Mononuclear cell (primary cell): ENCODE results near the gene CTDSP2. TPM values are rescaled to one million over a fixed set of nuclear protein-coding genes. Genes with fewer than 3 reads are reported as not detected.
"Not testable (repeated sequence)": the region's sequence is repeated elsewhere in the genome, so short reads cannot be mapped to it uniquely, and the experiment has no call there.

ENCODE experiments used
- H3K27me3 ChIP-seq: 2 replicates; pipeline ENCODE4 v1.6.0; 2011; ENCODE audit warnings: low read length, control low read depth; ENCODE audit not compliant: insufficient read depth
- H3K4me1 ChIP-seq: 2 replicates; pipeline ENCODE4 v1.5.1; 2011; ENCODE audit warnings: mild to moderate bottlenecking, low read length, control low read depth; ENCODE audit not compliant: insufficient read depth
- H3K4me3 ChIP-seq: 2 replicates; pipeline ENCODE4 v1.5.1; 2011; ENCODE audit warnings: mild to moderate bottlenecking, low read length, moderate library complexity
- H3K9me3 ChIP-seq: 2 replicates; pipeline ENCODE4 v1.5.1; 2011; ENCODE audit warnings: low read depth, mild to moderate bottlenecking, control low read depth, low read length
- total RNA-seq: library from RNA; depleted of rRNA; stranded (reverse); fragments of >200 nt; gene quantifications from one replicate; pipeline ENCODE4 v1.2.3, GENCODE V29; 2012

Gene CTDSP2
- total RNA-seq, 1 donor = 60.2 TPM

DNA sequence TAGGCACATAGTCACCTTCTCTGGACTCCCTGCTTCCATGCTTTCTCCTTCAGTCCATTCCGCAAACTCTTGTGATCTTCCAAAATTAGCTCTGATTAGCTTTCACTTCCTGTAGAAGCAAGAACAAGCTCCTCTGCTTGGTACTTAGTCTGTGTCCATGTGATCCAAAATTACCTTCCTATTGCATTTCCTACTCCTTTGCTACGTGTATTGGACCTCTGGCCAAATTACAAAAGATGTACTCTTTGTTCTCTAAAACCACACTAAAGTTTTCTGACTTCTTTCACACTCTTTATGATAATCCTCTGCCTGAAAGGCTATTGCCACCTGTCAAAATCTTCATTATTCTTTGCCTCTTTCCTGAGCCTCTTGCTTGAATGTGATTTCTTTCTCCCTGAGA lies 64.7 kb downstream of the CTDSP2 start:
- no peaks in the 10 kb centered on the region for H3K27me3 ChIP-seq
- H3K4me1 ChIP-seq = peaks cover 39% of the 10 kb centered on the region
- no peaks in the 10 kb centered on the region for H3K9me3 ChIP-seq
- H3K4me3 ChIP-seq = no peak overlapping the region

DNA sequence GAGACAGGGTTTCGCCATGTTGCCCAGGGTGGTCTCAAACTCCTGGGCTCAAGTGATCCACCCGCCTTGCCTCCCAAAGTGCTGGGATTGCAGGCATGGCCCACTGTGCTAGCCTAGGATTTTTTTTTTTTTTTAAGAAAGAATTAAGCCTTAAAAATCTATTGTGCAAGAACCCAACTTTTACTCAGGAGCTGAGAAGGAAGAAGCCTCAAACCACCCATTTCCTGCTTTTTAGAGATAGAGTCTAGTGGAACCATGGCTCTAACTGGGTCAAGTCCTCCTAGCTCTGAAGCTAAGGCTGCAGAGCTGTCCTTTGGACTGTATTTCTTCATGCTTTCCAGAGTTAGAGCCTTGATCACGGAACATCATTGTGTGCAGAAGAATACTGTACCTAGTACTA lies 65.3 kb downstream of the CTDSP2 start:
- no peaks in the 10 kb centered on the region for H3K9me3 ChIP-seq
- no peaks in the 10 kb centered on the region for H3K27me3 ChIP-seq
- peaks cover 39% of the 10 kb centered on the region for H3K4me1 ChIP-seq
- no peak overlapping the region for H3K4me3 ChIP-seq

GRCh38 chr12:57780284-57780897 lies 66.1 kb downstream of the CTDSP2 start:
- Histone ChIP-seq H3K4me3 (no peak overlapping the region), H3K9me3 (no peaks in the 10 kb centered on the region), H3K27me3 (no peaks in the 10 kb centered on the region), H3K4me1 (peaks cover 44% of the 10 kb centered on the region)

DNA sequence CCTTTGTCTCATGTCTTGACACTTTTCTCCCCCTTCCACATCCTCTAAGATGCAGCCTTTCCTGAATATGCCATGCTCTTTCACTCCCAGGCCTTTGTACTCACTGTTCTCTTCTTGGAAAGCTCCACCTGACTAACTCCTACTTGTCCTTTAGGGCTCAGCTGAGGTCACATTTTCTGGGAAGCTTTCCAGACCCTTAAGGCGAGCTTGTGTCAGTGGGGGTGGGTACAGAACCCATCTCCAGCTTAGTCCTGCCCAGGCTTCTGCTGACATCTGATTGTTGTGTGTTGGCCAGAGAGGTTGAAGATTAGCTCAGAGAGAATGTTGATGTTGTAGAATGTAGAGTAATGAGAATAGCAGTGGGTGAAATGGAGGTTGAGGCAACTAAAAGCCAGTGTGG lies 66.8 kb downstream of the CTDSP2 start:
- Histone ChIP-seq H3K9me3 (no peaks in the 10 kb centered on the region), H3K27me3 (no peaks in the 10 kb centered on the region), H3K4me3 (no peak overlapping the region), H3K4me1 (peaks cover 44% of the 10 kb centered on the region)

DNA sequence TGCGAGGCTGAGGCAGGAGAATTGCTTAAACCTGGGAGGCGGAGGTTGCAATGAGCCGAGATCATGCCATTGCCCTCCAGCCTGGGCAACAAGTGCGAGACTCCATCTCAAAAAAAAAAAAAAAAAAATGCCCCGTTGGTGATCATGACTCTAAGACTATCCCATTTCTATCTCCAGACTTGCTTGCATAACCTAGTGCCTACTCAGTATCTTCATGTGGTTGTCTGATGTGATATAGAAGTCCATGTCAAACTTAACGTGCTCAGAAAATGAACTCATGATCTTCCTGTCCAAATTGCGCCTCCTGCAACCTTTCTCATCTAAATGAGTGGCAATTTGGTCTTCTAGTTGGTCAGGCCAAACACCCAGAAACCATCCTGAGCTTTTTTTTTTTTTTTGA lies 68.6 kb downstream of the CTDSP2 start:
- H3K9me3 ChIP-seq = no peaks in the 10 kb centered on the region
- peaks cover 36% of the 10 kb centered on the region for H3K4me1 ChIP-seq
- no peak overlapping the region for H3K4me3 ChIP-seq
- H3K27me3 ChIP-seq = no peaks in the 10 kb centered on the region

DNA sequence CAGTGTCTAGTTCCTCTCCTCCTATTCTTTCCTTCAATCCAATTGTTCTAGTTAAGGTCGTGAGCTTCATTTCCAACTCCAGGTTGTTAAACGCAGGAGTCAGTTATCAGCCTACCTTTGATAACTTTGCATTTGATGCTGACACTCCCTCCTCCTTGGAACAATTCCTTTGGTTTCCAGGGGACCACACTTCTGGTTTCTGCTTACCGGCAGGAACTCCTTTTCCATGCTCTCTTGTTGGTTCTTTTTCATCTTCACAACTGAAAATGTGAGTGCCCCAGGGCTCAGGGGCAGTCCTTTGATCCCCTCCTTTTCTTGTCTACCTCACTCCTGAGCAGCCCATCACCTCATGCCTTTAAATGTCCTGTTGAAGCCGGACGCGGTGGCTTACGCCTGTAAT lies 69.2 kb downstream of the CTDSP2 start:
- Histone ChIP-seq H3K4me3 (no peak overlapping the region), H3K4me1 (peaks cover 39% of the 10 kb centered on the region), H3K9me3 (no peaks in the 10 kb centered on the region), H3K27me3 (no peaks in the 10 kb centered on the region)

- no peaks in the 10 kb centered on the region for H3K9me3 ChIP-seq
- H3K4me1 ChIP-seq = peaks cover 34% of the 10 kb centered on the region
- H3K4me3 ChIP-seq = no peak overlapping the region
- no peaks in the 10 kb centered on the region for H3K27me3 ChIP-seq
Measured at GRCh38 chr12:57776247-57776587, 70.3 kb downstream of the CTDSP2 start.

GRCh38 chr12:57775563-57776246 lies 70.8 kb downstream of the CTDSP2 start:
- Histone ChIP-seq H3K9me3 (no peaks in the 10 kb centered on the region), H3K4me3 (no peak overlapping the region), H3K4me1 (peaks cover 34% of the 10 kb centered on the region)

DNA sequence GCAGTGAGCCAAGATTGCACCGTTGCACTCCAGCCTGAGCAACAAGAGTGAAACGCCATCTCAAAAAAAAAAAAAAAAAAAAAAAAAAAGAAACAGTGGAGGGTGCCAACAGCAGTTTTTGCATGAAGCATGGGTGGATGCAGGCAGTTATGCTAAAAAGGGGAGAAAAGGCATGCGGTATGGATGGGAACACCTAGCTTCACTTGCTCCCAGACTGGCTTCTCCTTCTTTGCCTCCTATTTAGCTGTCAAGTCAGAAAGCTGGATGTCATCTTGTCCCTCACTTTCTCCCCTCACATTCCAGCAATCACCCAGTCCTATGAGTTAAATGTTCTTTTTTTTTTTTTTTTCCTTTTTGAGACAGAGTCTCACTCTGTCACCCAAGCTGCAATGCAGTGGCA lies 71.5 kb downstream of the CTDSP2 start:
- Histone ChIP-seq H3K27me3 (no peaks in the 10 kb centered on the region), H3K9me3 (no peaks in the 10 kb centered on the region), H3K4me1 (peaks cover 29% of the 10 kb centered on the region), H3K4me3 (no peak overlapping the region)

More at GRCh38 chr12:57775563-57776246, 70.8 kb downstream of the CTDSP2 start:
- H3K27me3 ChIP-seq = no peaks in the 10 kb centered on the region

DNA sequence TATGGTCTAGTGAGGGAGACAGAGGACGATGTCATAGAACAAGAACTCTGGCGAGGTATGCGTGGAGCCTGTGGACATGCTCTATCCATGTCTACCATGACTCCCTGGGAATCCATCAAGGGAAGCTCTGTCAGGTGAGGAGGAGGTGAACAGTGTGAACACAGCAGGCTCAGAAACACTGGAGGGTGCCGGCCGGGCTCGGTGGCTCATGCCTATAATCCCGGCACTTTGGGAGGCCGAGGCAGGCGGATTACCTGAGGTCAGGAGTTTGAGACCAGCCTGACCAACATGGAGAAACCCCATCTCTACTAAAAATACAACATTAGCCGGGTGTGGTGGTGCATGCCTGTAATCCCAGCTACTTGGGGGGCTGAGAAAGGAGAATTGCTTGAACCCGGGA lies 71.9 kb downstream of the CTDSP2 start:
- H3K4me1 ChIP-seq = peaks cover 29% of the 10 kb centered on the region
- H3K27me3 ChIP-seq, H3K9me3 ChIP-seq, H3K4me3 ChIP-seq: not testable (repeated sequence)

DNA sequence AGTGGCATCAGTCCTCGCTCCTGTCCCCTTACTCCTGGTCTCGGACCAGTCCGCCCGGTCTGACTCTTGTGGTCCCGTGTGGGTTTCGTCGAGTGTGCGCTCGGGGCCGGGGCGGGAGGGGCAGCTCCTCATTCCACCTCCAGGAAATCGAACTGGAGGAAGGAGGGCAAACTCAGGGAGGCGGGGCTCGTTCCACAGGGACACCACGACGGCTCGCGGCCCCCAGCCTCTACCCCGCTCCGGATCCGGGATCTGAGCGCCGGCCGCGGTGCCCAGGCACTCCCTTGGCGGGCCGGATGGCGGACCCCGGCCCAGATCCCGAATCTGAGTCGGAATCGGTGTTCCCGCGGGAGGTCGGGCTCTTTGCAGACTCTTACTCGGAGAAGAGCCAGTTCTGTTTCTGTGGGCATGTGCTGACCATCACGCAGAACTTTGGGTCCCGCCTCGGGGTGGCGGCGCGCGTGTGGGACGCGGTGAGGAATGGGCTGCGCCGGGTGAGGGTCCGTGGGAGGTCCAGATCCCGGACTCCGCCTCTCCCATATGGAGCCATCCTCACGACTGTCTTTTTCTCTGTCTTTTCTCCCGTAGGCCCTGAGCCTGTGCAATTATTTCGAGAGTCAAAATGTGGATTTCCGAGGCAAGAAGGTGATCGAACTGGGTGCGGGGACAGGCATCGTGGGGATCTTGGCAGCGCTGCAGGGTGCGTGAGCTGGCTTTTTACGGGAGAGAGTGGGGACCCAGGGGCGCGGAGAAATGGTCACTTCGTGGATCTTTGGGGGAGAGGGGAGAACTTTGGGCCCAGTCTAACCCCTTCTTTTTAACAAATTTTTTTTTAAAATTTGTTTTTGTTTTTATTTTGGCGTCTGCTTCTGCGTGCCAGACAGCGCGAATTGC lies 73.9 kb downstream of the CTDSP2 start, which contains the start of gene EEF1AKMT3:
Gene EEF1AKMT3 (plus strand): TSS at position 186 of the 894 bp plus-strand sequence. CDS start 111 bp downstream, at position 297.
- H3K9me3 ChIP-seq = no peaks in the 10 kb centered on the region
- H3K27me3 ChIP-seq = peaks cover under 1% of the 10 kb centered on the region
- peaks cover 29% of the 10 kb centered on the region for H3K4me1 ChIP-seq
- peak within 1 kb of the TSS; percentile 74 for H3K4me3 ChIP-seq

- Histone ChIP-seq H3K4me1 (peaks cover 30% of the 10 kb centered on the region), H3K9me3 (no peaks in the 10 kb centered on the region), H3K27me3 (peaks cover 8% of the 10 kb centered on the region), H3K4me3 (peak within 1 kb of the TSS; percentile 74)
Measured at GRCh38 chr12:57771873-57772428, 74.6 kb downstream of the CTDSP2 start, which contains the start of gene METTL1. Gene METTL1 (minus strand): TSS chr12:57772105. CDS start chr12:57772083, 22 bp downstream.

GRCh38 chr12:57771236-57771872 lies 75.2 kb downstream of the CTDSP2 start:
- peaks cover 14% of the 10 kb centered on the region for H3K27me3 ChIP-seq
- H3K4me3 ChIP-seq = peak overlapping the region; percentile 74
- peaks cover 36% of the 10 kb centered on the region for H3K4me1 ChIP-seq
- no peaks in the 10 kb centered on the region for H3K9me3 ChIP-seq

DNA sequence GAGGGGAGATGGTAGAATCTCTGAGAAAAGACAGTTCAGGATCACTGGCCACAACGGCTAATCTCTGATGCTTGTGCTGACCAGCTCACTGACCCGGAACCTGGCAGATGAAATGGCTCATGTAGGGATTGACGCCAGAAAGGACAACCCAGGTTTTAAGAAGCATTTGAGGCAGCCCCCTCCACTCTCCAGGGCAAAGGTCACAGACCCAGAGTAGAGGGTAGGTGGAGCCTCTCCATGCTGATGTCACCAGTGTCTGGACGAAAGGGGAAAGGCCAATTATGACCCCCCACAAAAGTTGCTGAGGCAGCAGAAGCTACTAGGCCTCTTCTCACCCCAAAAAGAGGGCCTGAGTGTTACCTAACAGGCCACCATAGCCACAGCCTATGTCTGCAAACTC lies 75.8 kb downstream of the CTDSP2 start:
- Histone ChIP-seq H3K27me3 (peaks cover 20% of the 10 kb centered on the region), H3K4me1 (peaks cover 40% of the 10 kb centered on the region), H3K4me3 (no peak overlapping the region), H3K9me3 (no peaks in the 10 kb centered on the region)
